ENCODE results near the gene PKD1L1.

GRCh38 chr7:47737601-47738000 lies 210.7 kb downstream of the PKD1L1 start:
- no peak for TF ChIP-seq ZNF10 (tag by site-specific recombination; IDR thresholded peaks at IDR 0.05)
- no peak for TF ChIP-seq ZNF24 (tag by site-specific recombination; IDR thresholded peaks at IDR 0.05)
- TF ChIP-seq ZFP37 (tag by site-specific recombination; IDR thresholded peaks at IDR 0.05): no peak
- TF ChIP-seq KLF16 (tag by site-specific recombination; IDR thresholded peaks at IDR 0.05): no peak
- TF ChIP-seq CTCF (tag by site-specific recombination; IDR thresholded peaks at IDR 0.05): no peak
- no peak for TF ChIP-seq INSM2 (tag by site-specific recombination; IDR thresholded peaks at IDR 0.05)
- TF ChIP-seq ZNF2 (tag by site-specific recombination; IDR thresholded peaks at IDR 0.05): no peak
- no peak for TF ChIP-seq KLF1 (tag by site-specific recombination; IDR thresholded peaks at IDR 0.05)
- TF ChIP-seq ZNF530 (tag by site-specific recombination; IDR thresholded peaks at IDR 0.05; ENCODE audit: low read depth): no peak
- TF ChIP-seq ZBTB10 (tag by site-specific recombination; IDR thresholded peaks at IDR 0.05): no peak

Data from HEK293 (cell line).